Endometrial microvascular endothelial cells (primary cell): ENCODE results near the gene SURF4. TPM values are rescaled to one million over a fixed set of nuclear protein-coding genes. Genes with fewer than 3 reads are reported as not detected.
"Not testable (repeated sequence)": the region's sequence is repeated elsewhere in the genome, so short reads cannot be mapped to it uniquely, and the experiment has no call there.

ENCODE experiments used
- in situ Hi-C: cut with HindIII; loops from 2 replicates; pipeline ENCODE4 v1.10.0; 2017; ENCODE audit warnings: low sequenced_read_pairs, low pct_unique_long_range_greater_than_20kb; ENCODE audit errors: inconsistent ontology term
- total RNA-seq: library from RNA; depleted of rRNA; stranded (reverse); fragments of >200 nt; gene quantifications from one replicate; pipeline ENCODE4 v1.2.3, GENCODE V29; 2015; ENCODE audit errors: inconsistent ontology term

Gene SURF4
- total RNA-seq, 1 donor from 2014 or later: 299 TPM

GRCh38 chr9:133345596-133345995 lies 30.3 kb downstream of the SURF4 start:
- in situ Hi-C loops: no loop called here

DNA sequence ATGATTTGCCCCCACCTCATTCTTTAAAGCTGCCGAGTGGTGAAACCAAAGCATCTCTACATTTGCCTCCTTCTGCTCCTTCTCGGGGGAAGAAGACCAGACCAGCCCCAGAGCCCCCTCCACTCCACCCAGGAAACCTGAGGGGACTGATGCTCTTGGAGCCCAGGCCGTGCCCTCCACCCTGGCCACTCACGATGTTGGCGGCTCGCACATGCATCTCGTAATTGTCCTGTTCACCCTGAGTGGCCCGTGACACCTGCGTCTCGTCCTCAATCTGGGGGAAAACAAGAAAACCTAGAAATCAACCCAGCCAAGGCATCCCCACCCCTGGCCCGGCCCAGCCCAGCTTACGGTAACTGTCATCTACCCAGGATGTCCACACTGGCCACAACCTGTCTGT lies 30.9 kb downstream of the SURF4 start:
- in situ Hi-C loops: no loop called here

GRCh38 chr9:133344071-133344470 lies 31.8 kb downstream of the SURF4 start:
- in situ Hi-C loops: no loop called here

- in situ Hi-C loops: no loop called here
Observed at GRCh38 chr9:133342570-133342969, 33.3 kb downstream of the SURF4 start.

- in situ Hi-C loops: no loop called here
Observed at GRCh38 chr9:133342069-133342406, 33.8 kb downstream of the SURF4 start.

GRCh38 chr9:133341369-133342068 lies 34.3 kb downstream of the SURF4 start:
- in situ Hi-C loops: no loop called here

DNA sequence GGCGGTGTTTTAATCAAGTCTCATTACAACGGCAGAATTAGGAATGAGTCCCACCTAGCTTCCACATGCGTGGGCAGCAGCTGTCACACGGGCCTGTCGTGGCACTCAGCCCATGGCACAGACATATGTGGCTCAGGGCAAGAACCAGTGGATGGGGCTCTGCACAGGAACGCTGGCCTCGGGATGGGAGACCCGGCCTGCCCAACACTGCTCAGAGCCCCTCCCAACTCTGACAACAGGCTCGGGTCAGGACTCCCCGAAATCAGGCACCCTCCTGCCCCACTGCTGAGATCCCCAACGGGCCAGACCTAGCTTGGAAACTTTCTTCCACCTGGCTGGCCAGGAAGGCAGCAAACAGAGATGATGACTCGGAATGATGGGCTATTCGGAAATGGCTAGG lies 34.9 kb downstream of the SURF4 start:
- in situ Hi-C loops: no loop called here

DNA sequence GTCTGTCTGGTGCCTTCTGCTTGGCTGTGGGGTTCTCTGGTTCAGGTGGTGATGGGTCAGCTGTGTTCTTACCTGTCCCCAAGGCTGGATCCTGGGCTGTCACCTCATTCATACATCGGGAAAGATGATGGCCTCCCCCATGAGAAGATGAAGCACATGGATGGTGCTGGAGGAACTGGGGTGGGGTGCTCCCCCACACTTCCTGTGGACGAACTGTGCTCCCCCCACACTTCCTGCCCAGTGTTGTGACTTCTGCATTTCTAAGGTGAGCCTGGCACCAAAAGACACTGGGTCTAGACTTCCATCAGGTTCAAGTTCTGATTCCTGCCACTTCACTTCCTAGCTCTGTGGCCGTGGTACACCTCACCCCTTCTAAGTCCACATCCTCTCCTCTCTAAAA lies 35.6 kb downstream of the SURF4 start:
- in situ Hi-C loops: no loop called here

- in situ Hi-C loops: no loop called here
Observed at GRCh38 chr9:133339641-133340040, 36.2 kb downstream of the SURF4 start.

GRCh38 chr9:133335924-133336811 lies 39.7 kb downstream of the SURF4 start, which contains the start of gene SURF6:
TSS of gene SURF6 (minus strand) at chr9:133336188. CDS start at chr9:133336132, 56 bp downstream.
- in situ Hi-C loops: no loop called here

- in situ Hi-C loops: not testable (repeated sequence)
Observed at GRCh38 chr9:133334888-133335287, 41.0 kb downstream of the SURF4 start.

DNA sequence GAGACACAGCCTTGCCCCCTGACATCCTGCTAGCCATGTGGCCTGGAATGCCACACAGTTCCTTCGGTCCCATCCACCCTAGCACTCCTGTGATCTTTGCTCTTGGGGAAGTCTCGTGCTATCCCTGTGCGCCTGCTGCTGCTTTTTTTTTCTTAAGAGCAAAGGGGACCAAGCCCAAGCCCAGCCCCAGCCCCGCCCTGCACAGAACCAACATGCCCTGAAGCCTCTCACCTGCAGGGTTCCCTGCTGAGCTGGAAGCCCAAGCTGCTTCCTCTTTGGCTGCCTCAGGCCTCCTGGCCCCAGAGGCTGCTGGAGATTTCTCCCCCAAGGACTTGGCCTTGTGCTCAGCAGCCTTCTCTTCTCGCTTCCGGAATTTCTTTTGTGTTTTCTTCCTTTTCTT lies 41.7 kb downstream of the SURF4 start:
- in situ Hi-C loops: no loop called here

- in situ Hi-C loops: no loop called here
Observed at GRCh38 chr9:133333566-133333965, 42.3 kb downstream of the SURF4 start.

- in situ Hi-C loops: no loop called here
Observed at GRCh38 chr9:133333011-133333410, 42.8 kb downstream of the SURF4 start.

DNA sequence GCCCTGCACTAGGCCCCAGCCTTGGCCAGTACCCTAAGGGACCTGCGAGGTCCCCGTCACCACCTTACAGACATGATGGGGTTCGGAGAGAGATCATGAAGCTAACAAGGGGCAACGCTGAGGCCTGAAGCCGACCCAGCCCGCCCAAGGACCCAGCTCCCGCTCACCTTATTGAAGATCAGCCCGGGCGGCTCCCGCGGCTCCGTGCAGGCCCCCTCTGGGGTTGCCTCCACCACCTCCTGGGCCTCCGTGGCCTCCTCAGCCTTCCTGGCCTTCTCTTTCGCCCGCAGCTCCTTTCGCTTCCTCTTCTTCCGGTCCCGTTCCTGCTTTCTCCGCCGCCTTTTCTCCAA lies 43.5 kb downstream of the SURF4 start:
- in situ Hi-C loops: no loop called here

- in situ Hi-C loops: no loop called here
Observed at GRCh38 chr9:133331641-133332380, 44.0 kb downstream of the SURF4 start.

DNA sequence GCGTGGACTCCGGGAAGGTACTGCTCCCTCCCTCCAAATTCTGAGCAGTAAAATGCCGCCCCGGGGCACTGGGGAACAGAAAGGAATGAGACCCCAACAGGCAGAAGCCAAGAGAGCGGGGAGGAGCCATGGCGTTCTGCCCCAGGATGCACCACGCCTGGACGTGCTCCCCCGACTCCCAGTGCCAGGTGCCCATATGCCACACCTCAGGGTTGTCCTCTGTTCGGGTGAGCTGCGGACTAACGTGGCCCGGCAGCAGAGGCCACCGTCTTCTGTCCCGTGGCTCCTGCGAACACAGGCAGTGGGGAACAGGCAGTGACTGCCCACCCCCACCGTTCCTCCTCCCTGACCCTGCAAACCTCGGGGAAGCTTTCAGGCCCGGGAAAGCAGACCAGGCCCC lies 44.6 kb downstream of the SURF4 start:
- in situ Hi-C loops: no loop called here

GRCh38 chr9:133329306-133330156 lies 46.3 kb downstream of the SURF4 start:
- in situ Hi-C loops: not testable (repeated sequence)
